SHP77 treated with DMSO at 0.1 percent for 48 hours (cell line): ENCODE results near the gene DUOXA1.
"Not testable (repeated sequence)": the region's sequence is repeated elsewhere in the genome, so short reads cannot be mapped to it uniquely, and the experiment has no call there.

Experiments used
- DNase-seq: peaks from one replicate; lab custom pipeline; 2025; lab: John Stamatoyannopoulos, UW

Gene DUOXA1

GRCh38 chr15:45150997-45151396 lies 21.3 kb upstream of the DUOXA1 start:
- DNase-seq, result no peak

GRCh38 chr15:45150481-45150880 lies 20.8 kb upstream of the DUOXA1 start:
- no peak for DNase-seq

GRCh38 chr15:45149060-45149459 lies 19.4 kb upstream of the DUOXA1 start:
- DNase-seq, result no peak

GRCh38 chr15:45148076-45149059 lies 18.7 kb upstream of the DUOXA1 start:
- no peak for DNase-seq

- DNase-seq, result no peak
Observed at GRCh38 chr15:45147606-45148005, 17.9 kb upstream of the DUOXA1 start.

- no peak for DNase-seq
Observed at GRCh38 chr15:45146405-45146804, 16.7 kb upstream of the DUOXA1 start.

GRCh38 chr15:45144775-45145174 lies 15.1 kb upstream of the DUOXA1 start:
- DNase-seq, result no peak

- no peak for DNase-seq
Observed at GRCh38 chr15:45143946-45144345, 14.3 kb upstream of the DUOXA1 start.

GRCh38 chr15:45143056-45143455 lies 13.4 kb upstream of the DUOXA1 start:
- no peak for DNase-seq

GRCh38 chr15:45141386-45141785 lies 11.7 kb upstream of the DUOXA1 start:
- no peak for DNase-seq

GRCh38 chr15:45140557-45141250 lies 11.0 kb upstream of the DUOXA1 start:
- no peak for DNase-seq

- no peak for DNase-seq
Observed at GRCh38 chr15:45139770-45140169, 10.1 kb upstream of the DUOXA1 start.

- DNase-seq, result no peak
Observed at GRCh38 chr15:45138814-45139765, 9.4 kb upstream of the DUOXA1 start.

- DNase-seq, result no peak
Observed at GRCh38 chr15:45137703-45138102, 8.0 kb upstream of the DUOXA1 start.

GRCh38 chr15:45136378-45136764 lies 6.7 kb upstream of the DUOXA1 start:
- no peak for DNase-seq

GRCh38 chr15:45135705-45136377 lies 6.2 kb upstream of the DUOXA1 start:
- DNase-seq, result not testable (repeated sequence)

GRCh38 chr15:45134682-45135604 lies 5.3 kb upstream of the DUOXA1 start:
- DNase-seq, result no peak

- DNase-seq, result no peak
Observed at GRCh38 chr15:45134046-45134445, 4.4 kb upstream of the DUOXA1 start.

- DNase-seq, result no peak
Observed at GRCh38 chr15:45133561-45133920, 3.9 kb upstream of the DUOXA1 start.

- no peak for DNase-seq
Observed at GRCh38 chr15:45132844-45133560, 3.3 kb upstream of the DUOXA1 start.
